ENCODE results near the gene TSPAN18.

TSPAN18 gene

GRCh38 chr11:44708009-44708408, 18.8 kb upstream of the TSPAN18 start:
- H3K27me3 ChIP-seq (ENCODE audit: control insufficient read depth in 1 of 2, insufficient read depth in 1 of 2, low read length in 2 of 2): peaks cover 52 to 82% of the 10 kb centered on the region in 2 experiments
- H3K14ac ChIP-seq (ENCODE audit: low read length in 2 of 2): no peak overlapping the region
- no peak overlapping the region for H2BK5ac ChIP-seq (ENCODE audit: low read depth, low read length, poor library complexity, severe bottlenecking)
- H4K91ac ChIP-seq (ENCODE audit: low read length): no peak overlapping the region
- no peak overlapping the region for H3K23ac ChIP-seq (ENCODE audit: low read length in 2 of 2)
- no peak overlapping the region for H2BK12ac ChIP-seq (ENCODE audit: low read length in 2 of 2)
- no peak overlapping the region for H3K4me3 ChIP-seq (ENCODE audit: insufficient read depth in 1 of 2, low read depth in 1 of 2, low read length in 2 of 2)
- H2AFZ ChIP-seq (ENCODE audit: low read depth, low read length): no peak overlapping the region
- WGBS: 81% methylated on average over 10 of the region's 10 CpGs
- no peak overlapping the region for H2BK120ac ChIP-seq (ENCODE audit: low read depth, low read length)
- H3K18ac ChIP-seq (ENCODE audit: low read depth in 1 of 2, low read length in 2 of 2): no peak overlapping the region
- no peak overlapping the region for H2AK5ac ChIP-seq (ENCODE audit: low read length, severe bottlenecking)
- H3K27ac ChIP-seq (ENCODE audit: low read length, poor library complexity, severe bottlenecking): no peak overlapping the region
- DNase-seq: no peak
- no peaks in the 10 kb centered on the region for H3K36me3 ChIP-seq (ENCODE audit: control insufficient read depth in 1 of 2, insufficient read depth in 2 of 2, low read depth in 1 of 2, low read length in 2 of 2)
- no peak overlapping the region for H3K9ac ChIP-seq (ENCODE audit: low read length)
- H3K79me1 ChIP-seq (replicated peaks; ENCODE audit: low read length, poor library complexity, severe bottlenecking): no peaks in the 10 kb centered on the region
- no peak overlapping the region for H4K8ac ChIP-seq (ENCODE audit: low read length)
- H3K9me3 ChIP-seq (ENCODE audit: control insufficient read depth, low read length): peaks cover 9% of the 10 kb centered on the region
- no peaks in the 10 kb centered on the region for H3K4me1 ChIP-seq (ENCODE audit: control insufficient read depth, insufficient read depth, low read depth, low read length)
- H3K4me2 ChIP-seq (ENCODE audit: low read length, poor library complexity, severe bottlenecking): no peak overlapping the region
- no peak overlapping the region for H2BK15ac ChIP-seq (ENCODE audit: low read depth, poor library complexity, severe bottlenecking)
- H3K4ac ChIP-seq (ENCODE audit: low read depth in 1 of 2, low read length in 2 of 2): no peak overlapping the region

- Histone ChIP-seq H3K14ac (ENCODE audit: low read length in 2 of 2) (no peak overlapping the region), H3K27me3 (ENCODE audit: control insufficient read depth in 1 of 2, insufficient read depth in 1 of 2, low read length in 2 of 2) (peaks cover 57 to 88% of the 10 kb centered on the region in 2 experiments), H2AK5ac (ENCODE audit: low read length, severe bottlenecking) (no peak overlapping the region), H2BK15ac (ENCODE audit: low read depth, poor library complexity, severe bottlenecking) (no peak overlapping the region), H3K4me2 (ENCODE audit: low read length, poor library complexity, severe bottlenecking) (no peak overlapping the region), H3K9me3 (ENCODE audit: control insufficient read depth, low read length) (peaks cover 4% of the 10 kb centered on the region), H3K4me3 (ENCODE audit: insufficient read depth in 1 of 2, low read depth in 1 of 2, low read length in 2 of 2) (no peak overlapping the region), H4K8ac (ENCODE audit: low read length) (no peak overlapping the region), H3K4me1 (ENCODE audit: control insufficient read depth, insufficient read depth, low read depth, low read length) (no peaks in the 10 kb centered on the region), H3K9ac (ENCODE audit: low read length) (no peak overlapping the region), H4K91ac (ENCODE audit: low read length) (no peak overlapping the region), H3K4ac (ENCODE audit: low read depth in 1 of 2, low read length in 2 of 2) (no peak overlapping the region), H3K79me1 (replicated peaks; ENCODE audit: low read length, poor library complexity, severe bottlenecking) (no peaks in the 10 kb centered on the region), H3K36me3 (ENCODE audit: control insufficient read depth in 1 of 2, insufficient read depth in 2 of 2, low read depth in 1 of 2, low read length in 2 of 2) (no peaks in the 10 kb centered on the region), H3K18ac (ENCODE audit: low read depth in 1 of 2, low read length in 2 of 2) (no peak overlapping the region), H2AFZ (ENCODE audit: low read depth, low read length) (no peak overlapping the region), H2BK12ac (ENCODE audit: low read length in 2 of 2) (no peak overlapping the region), H2BK5ac (ENCODE audit: low read depth, low read length, poor library complexity, severe bottlenecking) (no peak overlapping the region), H3K23ac (ENCODE audit: low read length in 2 of 2) (peak overlapping the region in 1 of 2 experiments; percentile 63), H2BK120ac (ENCODE audit: low read depth, low read length) (no peak overlapping the region), H3K27ac (ENCODE audit: low read length, poor library complexity, severe bottlenecking) (no peak overlapping the region)
- DNase-seq: no peak
- WGBS: 74% methylated on average over 5 of the region's 6 CpGs
These were observed 18.1 kb upstream of the TSPAN18 start for GRCh38 chr11:44708523-44709280.

GRCh38 chr11:44709281-44709562, 17.5 kb upstream of the TSPAN18 start:
- H2AFZ ChIP-seq (ENCODE audit: low read depth, low read length): no peak overlapping the region
- no peak overlapping the region for H3K4me3 ChIP-seq (ENCODE audit: insufficient read depth in 1 of 2, low read depth in 1 of 2, low read length in 2 of 2)
- H3K14ac ChIP-seq (ENCODE audit: low read length in 2 of 2): no peak overlapping the region
- H3K23ac ChIP-seq (ENCODE audit: low read length in 2 of 2): no peak overlapping the region
- peaks cover 62 to 88% of the 10 kb centered on the region in 2 experiments for H3K27me3 ChIP-seq (ENCODE audit: control insufficient read depth in 1 of 2, insufficient read depth in 1 of 2, low read length in 2 of 2)
- 51% methylated on average over 3 of the region's 3 CpGs for WGBS
- no peak overlapping the region for H2BK5ac ChIP-seq (ENCODE audit: low read depth, low read length, poor library complexity, severe bottlenecking)
- no peak overlapping the region for H3K4ac ChIP-seq (ENCODE audit: low read depth in 1 of 2, low read length in 2 of 2)
- H4K91ac ChIP-seq (ENCODE audit: low read length): no peak overlapping the region
- DNase-seq: peak; percentile 30
- no peak overlapping the region for H3K4me2 ChIP-seq (ENCODE audit: low read length, poor library complexity, severe bottlenecking)
- H3K36me3 ChIP-seq (ENCODE audit: control insufficient read depth in 1 of 2, insufficient read depth in 2 of 2, low read depth in 1 of 2, low read length in 2 of 2): no peaks in the 10 kb centered on the region
- H3K9ac ChIP-seq (ENCODE audit: low read length): no peak overlapping the region
- H2BK15ac ChIP-seq (ENCODE audit: low read depth, poor library complexity, severe bottlenecking): no peak overlapping the region
- H3K9me3 ChIP-seq (ENCODE audit: control insufficient read depth, low read length): no peaks in the 10 kb centered on the region
- no peak overlapping the region for H2AK5ac ChIP-seq (ENCODE audit: low read length, severe bottlenecking)
- no peaks in the 10 kb centered on the region for H3K79me1 ChIP-seq (replicated peaks; ENCODE audit: low read length, poor library complexity, severe bottlenecking)
- no peak overlapping the region for H4K8ac ChIP-seq (ENCODE audit: low read length)
- H2BK12ac ChIP-seq (ENCODE audit: low read length in 2 of 2): no peak overlapping the region
- H2BK120ac ChIP-seq (ENCODE audit: low read depth, low read length): no peak overlapping the region
- no peak overlapping the region for H3K27ac ChIP-seq (ENCODE audit: low read length, poor library complexity, severe bottlenecking)
- no peaks in the 10 kb centered on the region for H3K4me1 ChIP-seq (ENCODE audit: control insufficient read depth, insufficient read depth, low read depth, low read length)
- no peak overlapping the region for H3K18ac ChIP-seq (ENCODE audit: low read depth in 1 of 2, low read length in 2 of 2)

GRCh38 chr11:44709966-44710365, 16.8 kb upstream of the TSPAN18 start:
- Histone ChIP-seq H3K4me1 (ENCODE audit: control insufficient read depth, insufficient read depth, low read depth, low read length) (no peaks in the 10 kb centered on the region), H3K14ac (ENCODE audit: low read length in 2 of 2) (no peak overlapping the region), H2BK5ac (ENCODE audit: low read depth, low read length, poor library complexity, severe bottlenecking) (no peak overlapping the region), H3K4ac (ENCODE audit: low read depth in 1 of 2, low read length in 2 of 2) (no peak overlapping the region), H4K91ac (ENCODE audit: low read length) (no peak overlapping the region), H4K8ac (ENCODE audit: low read length) (no peak overlapping the region), H3K27me3 (ENCODE audit: control insufficient read depth in 1 of 2, insufficient read depth in 1 of 2, low read length in 2 of 2) (peaks cover 69 to 91% of the 10 kb centered on the region in 2 experiments), H3K9ac (ENCODE audit: low read length) (no peak overlapping the region), H2BK120ac (ENCODE audit: low read depth, low read length) (no peak overlapping the region), H3K4me2 (ENCODE audit: low read length, poor library complexity, severe bottlenecking) (no peak overlapping the region), H3K23ac (ENCODE audit: low read length in 2 of 2) (no peak overlapping the region), H2BK15ac (ENCODE audit: low read depth, poor library complexity, severe bottlenecking) (no peak overlapping the region), H3K27ac (ENCODE audit: low read length, poor library complexity, severe bottlenecking) (no peak overlapping the region), H2BK12ac (ENCODE audit: low read length in 2 of 2) (no peak overlapping the region), H3K36me3 (ENCODE audit: control insufficient read depth in 1 of 2, insufficient read depth in 2 of 2, low read depth in 1 of 2, low read length in 2 of 2) (no peaks in the 10 kb centered on the region), H2AFZ (ENCODE audit: low read depth, low read length) (no peak overlapping the region), H3K9me3 (ENCODE audit: control insufficient read depth, low read length) (no peaks in the 10 kb centered on the region), H3K79me1 (replicated peaks; ENCODE audit: low read length, poor library complexity, severe bottlenecking) (no peaks in the 10 kb centered on the region), H3K18ac (ENCODE audit: low read depth in 1 of 2, low read length in 2 of 2) (no peak overlapping the region), H2AK5ac (ENCODE audit: low read length, severe bottlenecking) (no peak overlapping the region), H3K4me3 (ENCODE audit: insufficient read depth in 1 of 2, low read depth in 1 of 2, low read length in 2 of 2) (no peak overlapping the region)
- DNase-seq: no peak
- 83% methylated on average over 3 of the region's 3 CpGs for WGBS

Measured in mesenchymal stem cell (in vitro differentiated cells and primary cell).